ENCODE data around the gene MXD4. TPM values are rescaled to one million over a fixed set of nuclear protein-coding genes. Genes with fewer than 3 reads are reported as not detected.

The MXD4 gene
- total RNA-seq, 2 donors from 2014 or later = 36.7 to 43.3 TPM

GRCh38 chr4:2290974-2291704, 29.2 kb upstream of the MXD4 start:
- H3K4me3 ChIP-seq = no peak overlapping the region
- no peaks in the 10 kb centered on the region for H3K4me1 ChIP-seq
- H3K9me3 ChIP-seq = no peaks in the 10 kb centered on the region
- DNase-seq = no peak
- H3K27ac ChIP-seq = no peak overlapping the region
- H3K9ac ChIP-seq (ENCODE audit: low read depth in 2 of 2, low read length in 2 of 2) = no peak overlapping the region
- intact Hi-C loops (cut with DNase I) = no loop called here
- no peaks in the 10 kb centered on the region for H3K36me3 ChIP-seq
- H3K27me3 ChIP-seq = no peaks in the 10 kb centered on the region
- TF ChIP-seq CTCF (IDR thresholded peaks at IDR 0.05) = no peak

- no peak for TF ChIP-seq CTCF (IDR thresholded peaks at IDR 0.05)
- Histone ChIP-seq H3K27ac (no peak overlapping the region), H3K4me3 (no peak overlapping the region), H3K9me3 (no peaks in the 10 kb centered on the region), H3K27me3 (no peaks in the 10 kb centered on the region), H3K9ac (ENCODE audit: low read depth in 2 of 2, low read length in 2 of 2) (no peak overlapping the region), H3K4me1 (no peaks in the 10 kb centered on the region), H3K36me3 (no peaks in the 10 kb centered on the region)
- intact Hi-C loops (cut with DNase I) = no loop called here
- DNase-seq = no peak
These were observed 28.6 kb upstream of the MXD4 start for GRCh38 chr4:2290488-2290887.

- no peaks in the 10 kb centered on the region for H3K27me3 ChIP-seq
- H3K9ac ChIP-seq (ENCODE audit: low read depth in 2 of 2, low read length in 2 of 2) = peak overlapping the region in 1 of 2 donors; percentile 12
- no peak for DNase-seq
- intact Hi-C loops (cut with DNase I) = no loop called here
- H3K4me3 ChIP-seq = no peak overlapping the region
- no peaks in the 10 kb centered on the region for H3K9me3 ChIP-seq
- H3K27ac ChIP-seq = no peak overlapping the region
- no peaks in the 10 kb centered on the region for H3K4me1 ChIP-seq
- no peak for TF ChIP-seq CTCF (IDR thresholded peaks at IDR 0.05)
- no peaks in the 10 kb centered on the region for H3K36me3 ChIP-seq
These were observed 28.0 kb upstream of the MXD4 start for GRCh38 chr4:2289955-2290333.

GRCh38 chr4:2289311-2289954, 27.5 kb upstream of the MXD4 start:
- no peak for TF ChIP-seq CTCF (IDR thresholded peaks at IDR 0.05)
- DNase-seq = no peak
- Histone ChIP-seq H3K27me3 (no peaks in the 10 kb centered on the region), H3K9me3 (no peaks in the 10 kb centered on the region), H3K9ac (ENCODE audit: low read depth in 2 of 2, low read length in 2 of 2) (no peak overlapping the region), H3K27ac (no peak overlapping the region), H3K4me1 (no peaks in the 10 kb centered on the region), H3K36me3 (no peaks in the 10 kb centered on the region), H3K4me3 (no peak overlapping the region)
- intact Hi-C loops (cut with DNase I) = no loop called here

- Histone ChIP-seq H3K27me3 (no peaks in the 10 kb centered on the region), H3K9ac (ENCODE audit: low read depth in 2 of 2, low read length in 2 of 2) (no peak overlapping the region), H3K4me3 (no peak overlapping the region), H3K36me3 (no peaks in the 10 kb centered on the region), H3K9me3 (no peaks in the 10 kb centered on the region), H3K4me1 (no peaks in the 10 kb centered on the region), H3K27ac (no peak overlapping the region)
- TF ChIP-seq CTCF (IDR thresholded peaks at IDR 0.05) = no peak
- intact Hi-C loops (cut with DNase I) = no loop called here
- no peak for DNase-seq
These were observed 26.2 kb upstream of the MXD4 start for GRCh38 chr4:2288051-2288541.

Measured in colonic mucosa (tissue), 4 donors.